IMR-90 (cell line): ENCODE data around the gene LRRC7. TPM values are rescaled to one million over a fixed set of nuclear protein-coding genes. Genes with fewer than 3 reads are reported as not detected.

Experiments used
- ATAC-seq: fragments of 200-7000 bp; cut with Tn5 transposase; 2 replicates; pipeline ENCODE4 v1.9.1; 2020; ENCODE audit warnings: low read depth, mild to moderate bottlenecking, moderate library complexity
- BruUV-seq: library from RNA; stranded (reverse); fragments of 400-500 nt; replicated peaks from 2 replicates; lab custom pipeline; 2021; lab: Mats Ljungman, UMichigan
- CTCF ChIA-PET: fragments of 300-600 bp; formaldehyde crosslinking; extraction: SDS; loops from one replicate; lab custom pipeline; 2021; ENCODE audit warnings: antibody characterized with exemption; lab: Yijun Ruan, JAX
- POLR2A ChIA-PET: fragments of 300-600 bp; sonication (Branson Sonifier 250); formaldehyde crosslinking; loops from one replicate; lab custom pipeline; 2022; ENCODE audit warnings: antibody characterized with exemption; ENCODE audit not compliant: unreplicated experiment; lab: Charles Lee
- DNase-seq: peaks from one replicate; pipeline ENCODE4 v3.0.0; 2013
- H2AFZ ChIP-seq: replicated peaks from 2 replicates; pipeline ENCODE3; 2013; ENCODE audit warnings: low read length, mild to moderate bottlenecking; ENCODE audit not compliant: poor library complexity
- H2AK5ac ChIP-seq: 2 replicates; pipeline ENCODE4 v1.6.1; 2013; ENCODE audit warnings: low read depth, low read length, inconsistent platforms
- H2AK9ac ChIP-seq: replicated peaks from 2 replicates; pipeline ENCODE3; 2013; ENCODE audit warnings: mild to moderate bottlenecking, low read depth, low read length, moderate library complexity; ENCODE audit not compliant: poor library complexity
- H2BK120ac ChIP-seq: 2 replicates; pipeline ENCODE4 v1.6.1; 2013; ENCODE audit warnings: low read depth, low read length, inconsistent platforms
- H2BK15ac ChIP-seq: 3 replicates; pipeline ENCODE4 v1.6.1; 2013; ENCODE audit warnings: low read depth, low read length, inconsistent platforms
- H2BK20ac ChIP-seq: 2 replicates; pipeline ENCODE4 v1.6.1; 2013; ENCODE audit warnings: low read depth, mild to moderate bottlenecking, inconsistent platforms, low read length, moderate library complexity
- H2BK5ac ChIP-seq: 2 replicates; pipeline ENCODE4 v1.6.1; 2013; ENCODE audit warnings: mild to moderate bottlenecking, low read depth, low read length, inconsistent platforms; ENCODE audit not compliant: poor library complexity, severe bottlenecking
- H3K14ac ChIP-seq: replicated peaks from 2 replicates; pipeline ENCODE4 v1.6.1; 2013; ENCODE audit warnings: low read depth, low read length, inconsistent platforms
- H3K18ac ChIP-seq: 2 replicates; pipeline ENCODE4 v1.6.1; 2013; ENCODE audit warnings: low read depth, low read length, control low read depth
- H3K23ac ChIP-seq: 2 replicates; pipeline ENCODE4 v1.6.1; 2013; ENCODE audit warnings: low read depth, low read length, inconsistent platforms
- H3K27ac ChIP-seq: 2 replicates; pipeline ENCODE4 v1.5.1; 2013; ENCODE audit warnings: mild to moderate bottlenecking, control low read depth, low read length; ENCODE audit not compliant: insufficient read depth
- H3K27me3 ChIP-seq: 2 replicates; pipeline ENCODE4 v1.6.1; 2013; ENCODE audit warnings: low read length; ENCODE audit not compliant: control insufficient read depth, insufficient read depth
- H3K36me3 ChIP-seq: 2 replicates; pipeline ENCODE4 v1.6.1; 2013; ENCODE audit warnings: low read length, mixed read lengths; ENCODE audit not compliant: control insufficient read depth, insufficient read depth
- H3K4ac ChIP-seq: 2 replicates; pipeline ENCODE4 v1.6.1; 2013; ENCODE audit warnings: low read depth, low read length, inconsistent platforms
- H3K4me1 ChIP-seq: 2 replicates; pipeline ENCODE4 v1.6.1; 2013; ENCODE audit warnings: low read length, mixed read lengths; ENCODE audit not compliant: control insufficient read depth, insufficient read depth
- H3K4me2 ChIP-seq: 2 replicates; pipeline ENCODE4 v1.6.1; 2013; ENCODE audit warnings: low read depth, mild to moderate bottlenecking, control low read depth, low read length, moderate library complexity
- H3K4me3 ChIP-seq: 2 replicates; pipeline ENCODE4 v1.5.1; 2013; ENCODE audit warnings: low read depth, mild to moderate bottlenecking, control low read depth, low read length, moderate library complexity; ENCODE audit not compliant: insufficient read depth
- H3K56ac ChIP-seq: 2 replicates; pipeline ENCODE4 v1.6.1; 2013; ENCODE audit warnings: low read length, inconsistent platforms; ENCODE audit not compliant: insufficient read depth; ENCODE audit errors: extremely low read depth
- H3K79me1 ChIP-seq, 2 experiments: 2 replicates each; pipeline ENCODE4 v1.6.1; 2013; ENCODE audit warnings: low read length in 2 of 2, inconsistent platforms in 1 of 2, low read depth in 1 of 2
- H3K9ac ChIP-seq: 2 replicates; pipeline ENCODE4 v1.6.1; 2013; ENCODE audit warnings: low read depth, low read length, control low read depth
- H3K9me1 ChIP-seq: 2 replicates; pipeline ENCODE4 v1.6.1; 2013; ENCODE audit warnings: low read length, inconsistent platforms; ENCODE audit not compliant: insufficient read depth
- H3K9me3 ChIP-seq: 2 replicates; pipeline ENCODE4 v1.6.1; 2013; ENCODE audit warnings: low read length; ENCODE audit not compliant: control insufficient read depth, insufficient read depth
- H4K20me1 ChIP-seq: 2 replicates; pipeline ENCODE4 v1.6.1; 2013; ENCODE audit warnings: low read length, inconsistent platforms; ENCODE audit not compliant: insufficient read depth
- H4K5ac ChIP-seq: 2 replicates; pipeline ENCODE4 v1.6.1; 2013; ENCODE audit warnings: mild to moderate bottlenecking, low read depth, low read length, control low read depth
- H4K8ac ChIP-seq, 2 experiments: 2 replicates each; pipeline ENCODE4 v1.6.1; 2013; ENCODE audit warnings: low read depth in 2 of 2, low read length in 2 of 2, control low read depth in 1 of 2, inconsistent platforms in 1 of 2
- H4K91ac ChIP-seq: 2 replicates; pipeline ENCODE4 v1.6.1; 2013; ENCODE audit warnings: low read depth, low read length, inconsistent platforms; ENCODE audit not compliant: insufficient read depth
- MAFK ChIP-seq: IDR thresholded peaks from 2 replicates; pipeline ENCODE4 v1.6.1; 2012; ENCODE audit warnings: low read depth, low read length, improper control_type of control experiment
- MXI1 ChIP-seq: IDR thresholded peaks from 2 replicates; pipeline ENCODE4 v1.6.1; 2012; ENCODE audit warnings: low read depth, mild to moderate bottlenecking, low read length, moderate library complexity, borderline replicate concordance
- WGBS, 2 experiments: methylation state at CpG; one replicate each; pipeline versions ENCODE4 v1.1.5 to v1.1.7; 2013; ENCODE audit warnings: missing lambda C conversion rate in 2 of 2; ENCODE audit not compliant: insufficient read length in 1 of 2; ENCODE audit errors: extremely low coverage in 2 of 2; 5-methylcytosine and 5-hydroxymethylcytosine counted together
- dilution Hi-C: fragments of 300-500 bp; cut with HindIII; formaldehyde crosslinking; loops from one replicate; pipeline ENCODE4 v1.14.3; 2018; ENCODE audit warnings: low sequenced_read_pairs; ENCODE audit not compliant: unreplicated experiment
- in situ Hi-C: fragments of 300-500 bp; cut with MboI; formaldehyde crosslinking; loops from 3 replicates; pipeline ENCODE4 v1.14.3; 2019; ENCODE audit warnings: low sequenced_read_pairs, inconsistent platforms, mixed read lengths
- intact Hi-C: fragments of 100-400 bp; cut with micrococcal nuclease; formaldehyde crosslinking; loops from 2 replicates; pipeline ENCODE4 v1.10.0; 2022
- polyA plus RNA-seq, 3 experiments: library from polyadenylated mRNA; depleted of rRNA; stranded (reverse); fragments of >200 nt; gene quantifications; 2 replicates each; pipeline ENCODE4 v1.2.3, GENCODE V29; 2012; ENCODE audit warnings: low replicate concordance in 1 of 3
- total RNA-seq: library from RNA; depleted of rRNA; stranded (reverse); fragments of >200 nt; gene quantifications from 2 replicates; pipeline ENCODE4 v1.2.3, GENCODE V29; 2012
- TF ChIP-seq, protein P1 (sequence below): conservative IDR thresholded peaks from 2 replicates; pipeline ENCODE4 v1.5.1; 2012; ENCODE audit warnings: mild to moderate bottlenecking, low read depth, low read length, improper control_type of control experiment

The LRRC7 gene
- total and polyA plus RNA-seq, 2 of the 4 experiments (the other 2 are of a cell fraction) = under 0.01 to 0.02 TPM

DNA sequence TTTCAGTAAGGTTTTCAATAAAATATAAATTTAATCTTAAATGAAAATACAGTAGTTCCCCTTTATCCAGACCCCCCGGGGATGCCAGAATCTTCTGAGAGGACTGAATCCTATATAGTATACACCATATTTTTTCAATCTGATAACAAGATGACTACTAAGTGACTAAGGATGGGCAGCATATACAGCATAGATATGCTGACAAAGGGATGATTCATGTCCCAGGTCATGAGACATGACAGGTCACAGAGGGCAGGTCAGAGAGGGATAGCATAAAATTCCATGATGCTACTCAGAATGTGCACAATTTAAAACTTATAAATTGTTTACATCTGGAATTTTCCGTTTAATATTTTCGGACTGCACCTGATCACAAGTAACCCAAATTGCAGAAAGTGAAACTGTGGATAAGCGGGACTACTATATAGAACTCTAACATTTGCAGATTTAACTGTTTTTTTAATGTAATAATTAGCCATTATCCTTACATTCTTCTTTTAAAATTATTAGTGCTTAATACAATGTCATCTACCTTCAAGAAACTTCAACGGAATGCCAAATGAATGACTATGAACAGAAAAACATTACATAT, 588.9 kb downstream of the LRRC7 start:
- Histone ChIP-seq H3K27ac (no peak overlapping the region), H2AFZ (no peak overlapping the region), H3K27me3 (no peaks in the 10 kb centered on the region), H2BK20ac (no peak overlapping the region), H2BK5ac (no peak overlapping the region), H3K9me3 (no peaks in the 10 kb centered on the region), H2BK15ac (no peak overlapping the region), H3K79me1 (no peaks in the 10 kb centered on the region), H3K4me3 (no peak overlapping the region), H2AK5ac (no peak overlapping the region), H4K8ac (no peak overlapping the region), H2BK120ac (no peak overlapping the region), H4K91ac (no peak overlapping the region), H3K9ac (no peak overlapping the region), H3K23ac (no peak overlapping the region), H3K14ac (no peak overlapping the region), H4K20me1 (no peaks in the 10 kb centered on the region), H3K36me3 (peaks cover 4% of the 10 kb centered on the region; the same call in 1 of the 2 replicates), H3K56ac (no peak overlapping the region), H3K18ac (no peak overlapping the region), H3K4ac (no peak overlapping the region), H3K4me1 (no peaks in the 10 kb centered on the region), H3K4me2 (no peak overlapping the region), H4K5ac (no peak overlapping the region), H3K9me1 (no peaks in the 10 kb centered on the region), H2AK9ac (no peak overlapping the region)
- CTCF ChIA-PET = interaction anchor here (1.3 kb wide), 1 partner anchor 11 kb away, joined by 3 read pairs; no protein-coding TSS in a partner anchor
- POLR2A ChIA-PET = no interaction called here
- TF ChIP-seq MAFK (peak; percentile 15; the same call in 1 of the 2 replicates), MXI1 (no peak)
- TF ChIP-seq, protein P1, sequence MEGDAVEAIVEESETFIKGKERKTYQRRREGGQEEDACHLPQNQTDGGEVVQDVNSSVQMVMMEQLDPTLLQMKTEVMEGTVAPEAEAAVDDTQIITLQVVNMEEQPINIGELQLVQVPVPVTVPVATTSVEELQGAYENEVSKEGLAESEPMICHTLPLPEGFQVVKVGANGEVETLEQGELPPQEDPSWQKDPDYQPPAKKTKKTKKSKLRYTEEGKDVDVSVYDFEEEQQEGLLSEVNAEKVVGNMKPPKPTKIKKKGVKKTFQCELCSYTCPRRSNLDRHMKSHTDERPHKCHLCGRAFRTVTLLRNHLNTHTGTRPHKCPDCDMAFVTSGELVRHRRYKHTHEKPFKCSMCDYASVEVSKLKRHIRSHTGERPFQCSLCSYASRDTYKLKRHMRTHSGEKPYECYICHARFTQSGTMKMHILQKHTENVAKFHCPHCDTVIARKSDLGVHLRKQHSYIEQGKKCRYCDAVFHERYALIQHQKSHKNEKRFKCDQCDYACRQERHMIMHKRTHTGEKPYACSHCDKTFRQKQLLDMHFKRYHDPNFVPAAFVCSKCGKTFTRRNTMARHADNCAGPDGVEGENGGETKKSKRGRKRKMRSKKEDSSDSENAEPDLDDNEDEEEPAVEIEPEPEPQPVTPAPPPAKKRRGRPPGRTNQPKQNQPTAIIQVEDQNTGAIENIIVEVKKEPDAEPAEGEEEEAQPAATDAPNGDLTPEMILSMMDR = no peak
- dilution Hi-C loops = no loop called here
- DNase-seq (peak; percentile 48), ATAC-seq (peak; percentile 42; the same call in 1 of the 2 replicates)
- WGBS, 2 experiments = no CpG with 5 or more reads among the region's 5 CpGs
- intact Hi-C loops = no loop called here
- in situ Hi-C loops = no loop called here
- no TSS peak for BruUV-seq
